Subcutaneous adipose tissue (tissue), 4 donors: ENCODE measurements around the gene NALF2. TPM values are rescaled to one million over a fixed set of nuclear protein-coding genes. Genes with fewer than 3 reads are reported as not detected.

Experiments
- total RNA-seq, 4 donors: library from RNA; depleted of rRNA; stranded (reverse); fragments of >200 nt; gene quantifications; one replicate each; pipeline ENCODE4 v1.1.0, GENCODE V29; 2016
- TF ChIP-seq, protein P1 (sequence below): fragments of 450-650 bp; IDR thresholded peaks from one replicate; pipeline ENCODE4 v1.5.1; 2016; ENCODE audit warnings: low read depth, mild to moderate bottlenecking, control low read depth, antibody characterized with exemption, moderate library complexity

Gene NALF2
- total RNA-seq, 4 donors from 2014 or later = not detected

- TF ChIP-seq, protein P1, sequence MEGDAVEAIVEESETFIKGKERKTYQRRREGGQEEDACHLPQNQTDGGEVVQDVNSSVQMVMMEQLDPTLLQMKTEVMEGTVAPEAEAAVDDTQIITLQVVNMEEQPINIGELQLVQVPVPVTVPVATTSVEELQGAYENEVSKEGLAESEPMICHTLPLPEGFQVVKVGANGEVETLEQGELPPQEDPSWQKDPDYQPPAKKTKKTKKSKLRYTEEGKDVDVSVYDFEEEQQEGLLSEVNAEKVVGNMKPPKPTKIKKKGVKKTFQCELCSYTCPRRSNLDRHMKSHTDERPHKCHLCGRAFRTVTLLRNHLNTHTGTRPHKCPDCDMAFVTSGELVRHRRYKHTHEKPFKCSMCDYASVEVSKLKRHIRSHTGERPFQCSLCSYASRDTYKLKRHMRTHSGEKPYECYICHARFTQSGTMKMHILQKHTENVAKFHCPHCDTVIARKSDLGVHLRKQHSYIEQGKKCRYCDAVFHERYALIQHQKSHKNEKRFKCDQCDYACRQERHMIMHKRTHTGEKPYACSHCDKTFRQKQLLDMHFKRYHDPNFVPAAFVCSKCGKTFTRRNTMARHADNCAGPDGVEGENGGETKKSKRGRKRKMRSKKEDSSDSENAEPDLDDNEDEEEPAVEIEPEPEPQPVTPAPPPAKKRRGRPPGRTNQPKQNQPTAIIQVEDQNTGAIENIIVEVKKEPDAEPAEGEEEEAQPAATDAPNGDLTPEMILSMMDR = no peak
Observed at GRCh38 chrX:69530306-69530705, 26.2 kb downstream of the NALF2 start.

- TF ChIP-seq, protein P1 = no peak
Observed at GRCh38 chrX:69531031-69531755, 27.1 kb downstream of the NALF2 start.

- TF ChIP-seq, protein P1 = no peak
Observed at GRCh38 chrX:69535661-69536060, 31.5 kb downstream of the NALF2 start.

GRCh38 chrX:69538321-69538876 is 34.3 kb downstream of the NALF2 start:
- TF ChIP-seq, protein P1 = no peak

- TF ChIP-seq, protein P1 = no peak
Observed at GRCh38 chrX:69539437-69539836, 35.3 kb downstream of the NALF2 start.

DNA sequence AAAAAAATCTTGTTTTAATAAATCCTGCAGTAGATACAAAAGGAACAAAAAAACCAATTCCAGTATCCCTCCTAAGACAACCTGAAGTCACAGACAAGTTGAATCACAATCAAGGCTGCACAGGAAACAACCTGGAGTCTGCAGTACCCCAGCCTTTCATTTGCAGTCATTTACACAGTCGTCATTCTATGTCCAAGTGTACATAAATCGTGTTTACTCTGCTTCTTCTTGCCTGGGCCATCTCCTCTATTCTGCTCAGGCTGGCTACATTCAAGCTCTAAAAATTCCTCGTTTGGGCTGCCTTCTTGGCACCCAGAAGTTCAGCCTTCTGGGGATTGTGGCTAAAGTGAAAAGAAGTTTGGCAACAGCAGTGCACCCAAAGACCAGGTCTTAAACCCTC is 37.8 kb downstream of the NALF2 start:
- TF ChIP-seq, protein P1 = no peak

DNA sequence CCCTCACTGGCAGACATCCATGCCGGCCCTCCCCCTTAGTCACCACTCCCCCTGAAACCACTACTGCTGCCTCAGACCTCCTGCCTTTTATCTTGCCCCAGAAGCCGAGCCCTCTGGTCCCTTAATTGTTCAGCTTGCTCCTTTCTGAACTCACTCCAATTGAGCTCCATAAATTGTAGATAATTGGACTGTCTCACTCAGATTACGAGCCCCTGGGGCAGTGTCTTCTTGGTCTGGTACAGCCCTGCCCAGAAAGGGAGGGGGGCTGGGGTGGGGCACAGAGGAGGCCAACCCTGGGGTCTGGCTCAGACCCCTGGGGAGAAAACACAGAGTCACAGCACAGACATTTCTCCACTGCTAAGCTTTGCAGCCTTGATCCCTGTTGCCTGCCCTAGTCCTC is 39.4 kb downstream of the NALF2 start:
- TF ChIP-seq, protein P1 = no peak
